Measurements from ENCODE around the gene RPS10.
"Not testable (repeated sequence)": the region's sequence is repeated elsewhere in the genome, so short reads cannot be mapped to it uniquely, and the experiment has no call there.

The RPS10 gene

DNA sequence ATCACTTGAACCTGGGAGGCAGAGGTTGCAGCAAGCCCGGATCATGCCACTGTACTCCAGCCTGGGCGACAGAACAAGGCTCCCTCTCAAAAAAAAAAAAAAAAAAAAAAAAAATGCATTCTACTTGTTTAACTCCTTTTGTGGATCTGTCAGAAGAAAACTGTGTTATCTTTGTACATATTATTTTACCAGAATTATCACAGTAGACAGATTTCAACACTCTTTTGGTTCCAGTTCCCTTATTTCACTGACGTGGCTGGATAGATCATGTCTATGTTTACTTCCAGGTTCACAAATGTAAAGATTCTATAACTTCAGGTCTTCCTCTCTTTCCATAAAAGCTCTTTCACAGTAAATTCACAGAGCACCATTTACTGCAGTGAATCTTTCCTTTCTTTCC lies 51.8 kb downstream of the RPS10 start:
- TF ChIP-seq, protein P1, sequence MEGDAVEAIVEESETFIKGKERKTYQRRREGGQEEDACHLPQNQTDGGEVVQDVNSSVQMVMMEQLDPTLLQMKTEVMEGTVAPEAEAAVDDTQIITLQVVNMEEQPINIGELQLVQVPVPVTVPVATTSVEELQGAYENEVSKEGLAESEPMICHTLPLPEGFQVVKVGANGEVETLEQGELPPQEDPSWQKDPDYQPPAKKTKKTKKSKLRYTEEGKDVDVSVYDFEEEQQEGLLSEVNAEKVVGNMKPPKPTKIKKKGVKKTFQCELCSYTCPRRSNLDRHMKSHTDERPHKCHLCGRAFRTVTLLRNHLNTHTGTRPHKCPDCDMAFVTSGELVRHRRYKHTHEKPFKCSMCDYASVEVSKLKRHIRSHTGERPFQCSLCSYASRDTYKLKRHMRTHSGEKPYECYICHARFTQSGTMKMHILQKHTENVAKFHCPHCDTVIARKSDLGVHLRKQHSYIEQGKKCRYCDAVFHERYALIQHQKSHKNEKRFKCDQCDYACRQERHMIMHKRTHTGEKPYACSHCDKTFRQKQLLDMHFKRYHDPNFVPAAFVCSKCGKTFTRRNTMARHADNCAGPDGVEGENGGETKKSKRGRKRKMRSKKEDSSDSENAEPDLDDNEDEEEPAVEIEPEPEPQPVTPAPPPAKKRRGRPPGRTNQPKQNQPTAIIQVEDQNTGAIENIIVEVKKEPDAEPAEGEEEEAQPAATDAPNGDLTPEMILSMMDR (IDR thresholded peaks at IDR 0.05; ENCODE audit: control extremely low read depth, extremely low read depth, low read depth, missing control alignments), result no peak
- ChIA-PET POLR2A (interaction anchor here (0.6 kb wide), 1 partner anchor 145 kb away, joined by 4 read pairs; no protein-coding TSS in a partner anchor), CTCF (interaction anchor here (0.8 kb wide), 1 partner anchor 12 kb away, joined by 4 read pairs; no protein-coding TSS in a partner anchor)
- no peak for DNase-seq (ENCODE audit: extremely low spot score)

DNA sequence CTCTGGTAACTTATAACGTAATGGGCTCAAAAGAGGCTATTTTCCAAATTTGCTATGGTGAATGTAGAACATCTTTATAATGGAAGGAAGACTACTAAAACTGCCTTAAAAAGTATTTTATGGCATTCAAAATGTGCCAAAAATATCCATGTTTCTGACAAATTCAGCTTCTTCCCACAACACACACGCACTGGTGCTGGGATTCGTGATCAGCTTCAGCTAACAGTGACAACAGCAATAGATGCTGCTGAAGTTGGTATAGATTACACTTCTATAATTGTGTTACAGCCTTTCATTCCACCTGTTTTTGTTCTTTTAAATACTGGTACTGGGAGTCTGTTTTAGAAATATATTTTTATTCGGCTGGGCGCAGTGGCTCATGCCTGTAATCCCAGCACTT lies 52.4 kb downstream of the RPS10 start:
- POLR2A ChIA-PET, result no interaction called here

DNA sequence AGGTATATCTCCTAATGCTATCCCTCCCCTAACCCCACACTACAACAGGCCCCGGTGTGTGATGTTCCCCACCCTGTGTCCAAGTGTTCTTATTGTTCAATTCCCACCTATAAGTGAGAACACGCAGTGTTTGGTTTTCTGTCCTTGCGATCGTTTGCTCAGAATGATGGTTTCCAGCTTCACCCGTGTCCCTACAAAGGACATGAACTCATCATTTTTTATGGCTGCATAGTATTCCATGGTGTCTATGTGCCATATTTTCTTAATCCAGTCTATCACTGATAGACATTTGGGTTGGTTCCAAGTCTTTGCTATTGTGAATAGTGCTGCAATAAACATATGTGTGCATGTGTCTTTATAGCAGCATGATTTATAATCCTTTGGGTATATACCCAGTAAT lies 54.0 kb downstream of the RPS10 start:
- CTCF ChIA-PET; DNase-seq (ENCODE audit: extremely low spot score); POLR2A ChIA-PET: not testable (repeated sequence)

More for the DNA sequence above, 52.4 kb downstream of the RPS10 start:
- TF ChIP-seq, protein P1 (IDR thresholded peaks at IDR 0.05; ENCODE audit: control extremely low read depth, extremely low read depth, low read depth, missing control alignments), result no peak
- no peak for DNase-seq (ENCODE audit: extremely low spot score)
- CTCF ChIA-PET, result interaction anchor here (0.8 kb wide), 1 partner anchor 11 kb away, joined by 4 read pairs; no protein-coding TSS in a partner anchor

DNA sequence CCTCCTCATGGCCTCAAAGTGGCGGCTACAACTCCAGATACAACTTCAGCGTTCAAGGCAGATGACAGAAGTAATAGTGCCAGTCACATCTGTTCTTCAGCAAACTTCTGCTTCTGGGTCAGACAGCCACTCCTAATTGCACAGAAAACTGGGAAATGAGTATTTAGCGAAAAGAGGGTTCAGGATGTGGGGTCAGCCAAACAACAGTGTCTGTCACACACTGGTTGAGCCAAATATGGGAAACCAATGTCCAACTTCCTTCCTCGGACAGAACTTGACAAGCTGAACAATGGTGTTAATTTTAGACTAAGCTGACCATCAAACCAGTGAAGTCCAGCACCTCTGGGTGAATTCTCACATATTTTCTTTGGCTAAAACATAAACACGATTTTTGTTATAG lies 55.5 kb downstream of the RPS10 start:
- no peak for DNase-seq (ENCODE audit: extremely low spot score)
- ChIA-PET POLR2A (no interaction called here), CTCF (no interaction called here)
- TF ChIP-seq, protein P1 (IDR thresholded peaks at IDR 0.05; ENCODE audit: control extremely low read depth, extremely low read depth, low read depth, missing control alignments), result no peak

DNA sequence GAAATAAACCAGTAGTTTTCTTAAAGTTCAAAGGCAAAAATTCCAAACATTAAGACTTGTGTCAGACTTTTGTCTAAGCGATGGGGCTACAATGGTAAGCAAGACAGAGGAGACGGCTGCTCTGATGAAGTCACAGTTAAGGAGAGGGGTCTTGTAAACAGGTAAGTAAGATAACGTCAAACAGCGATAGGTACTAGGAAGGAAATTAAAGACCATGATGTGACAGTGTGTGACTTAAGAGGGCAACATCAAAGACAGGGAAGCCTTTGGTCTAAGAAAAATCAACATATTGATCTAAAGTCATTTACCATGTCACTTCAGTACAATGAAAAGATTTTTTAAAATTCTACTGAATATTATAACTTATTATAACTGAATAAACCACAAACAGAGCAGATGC lies 56.5 kb downstream of the RPS10 start:
- ChIA-PET POLR2A (no interaction called here), CTCF (interaction anchor here (1.3 to 2.0 kb wide), 3 partner anchors 21 to 206 kb away, joined by 3 to 5 read pairs (median 4); partner anchors contain the start of gene HMGA1)
- TF ChIP-seq, protein P1 (IDR thresholded peaks at IDR 0.05; ENCODE audit: control extremely low read depth, extremely low read depth, low read depth, missing control alignments), result no peak
- no peak for DNase-seq (ENCODE audit: extremely low spot score)

Data from GM10248 (cell line).